HEK293T (cell line): Measurements from ENCODE around the gene RPTOR.

Experiments
- ARNT ChIP-seq: fragments of 450-650 bp; IDR thresholded peaks from 2 replicates; pipeline ENCODE4 v1.6.1; 2017; ENCODE audit warnings: mild to moderate bottlenecking
- BHLHE40 ChIP-seq: fragments of 450-650 bp; IDR thresholded peaks from 2 replicates; pipeline ENCODE4 v1.6.1; 2016; ENCODE audit warnings: mild to moderate bottlenecking, moderate library complexity, borderline replicate concordance
- ELF4 ChIP-seq: fragments of 450-650 bp; IDR thresholded peaks from 2 replicates; pipeline ENCODE4 v1.6.1; 2017; ENCODE audit warnings: antibody characterized with exemption
- FOXA1 ChIP-seq: fragments of 450-650 bp; IDR thresholded peaks from 2 replicates; pipeline ENCODE4 v1.6.1; 2016; ENCODE audit warnings: mild to moderate bottlenecking
- FOXK2 ChIP-seq: fragments of 450-650 bp; IDR thresholded peaks from 2 replicates; pipeline ENCODE4 v1.6.1; 2016; ENCODE audit warnings: mild to moderate bottlenecking
- FOXM1 ChIP-seq: fragments of 450-650 bp; IDR thresholded peaks from 2 replicates; pipeline ENCODE4 v1.6.1; 2017; ENCODE audit warnings: mild to moderate bottlenecking, borderline replicate concordance
- HDGF ChIP-seq: fragments of 450-650 bp; IDR thresholded peaks from 2 replicates; pipeline ENCODE4 v1.6.1; 2017; ENCODE audit warnings: antibody characterized with exemption, borderline replicate concordance
- L3MBTL2 ChIP-seq: fragments of 450-650 bp; conservative IDR thresholded peaks from 2 replicates; pipeline ENCODE4 v1.6.1; 2016; ENCODE audit warnings: mild to moderate bottlenecking
- LEF1 ChIP-seq: fragments of 450-650 bp; IDR thresholded peaks from 2 replicates; pipeline ENCODE4 v1.6.1; 2017; ENCODE audit warnings: mild to moderate bottlenecking, borderline replicate concordance
- SP1 ChIP-seq: fragments of 450-650 bp; IDR thresholded peaks from 2 replicates; pipeline ENCODE4 v1.6.1; 2017
- SUZ12 ChIP-seq: fragments of 450-650 bp; IDR thresholded peaks from 2 replicates; pipeline ENCODE4 v1.6.1; 2016; ENCODE audit warnings: mild to moderate bottlenecking
- TARDBP ChIP-seq: fragments of 450-650 bp; IDR thresholded peaks from 2 replicates; pipeline ENCODE4 v1.6.1; 2016
- ZNF384 ChIP-seq: fragments of 450-650 bp; IDR thresholded peaks from 2 replicates; pipeline ENCODE4 v1.6.1; 2016
- TF ChIP-seq, protein P1 (sequence below): fragments of 450-650 bp; IDR thresholded peaks from 2 replicates; pipeline ENCODE4 v1.6.1; 2016

DNA sequence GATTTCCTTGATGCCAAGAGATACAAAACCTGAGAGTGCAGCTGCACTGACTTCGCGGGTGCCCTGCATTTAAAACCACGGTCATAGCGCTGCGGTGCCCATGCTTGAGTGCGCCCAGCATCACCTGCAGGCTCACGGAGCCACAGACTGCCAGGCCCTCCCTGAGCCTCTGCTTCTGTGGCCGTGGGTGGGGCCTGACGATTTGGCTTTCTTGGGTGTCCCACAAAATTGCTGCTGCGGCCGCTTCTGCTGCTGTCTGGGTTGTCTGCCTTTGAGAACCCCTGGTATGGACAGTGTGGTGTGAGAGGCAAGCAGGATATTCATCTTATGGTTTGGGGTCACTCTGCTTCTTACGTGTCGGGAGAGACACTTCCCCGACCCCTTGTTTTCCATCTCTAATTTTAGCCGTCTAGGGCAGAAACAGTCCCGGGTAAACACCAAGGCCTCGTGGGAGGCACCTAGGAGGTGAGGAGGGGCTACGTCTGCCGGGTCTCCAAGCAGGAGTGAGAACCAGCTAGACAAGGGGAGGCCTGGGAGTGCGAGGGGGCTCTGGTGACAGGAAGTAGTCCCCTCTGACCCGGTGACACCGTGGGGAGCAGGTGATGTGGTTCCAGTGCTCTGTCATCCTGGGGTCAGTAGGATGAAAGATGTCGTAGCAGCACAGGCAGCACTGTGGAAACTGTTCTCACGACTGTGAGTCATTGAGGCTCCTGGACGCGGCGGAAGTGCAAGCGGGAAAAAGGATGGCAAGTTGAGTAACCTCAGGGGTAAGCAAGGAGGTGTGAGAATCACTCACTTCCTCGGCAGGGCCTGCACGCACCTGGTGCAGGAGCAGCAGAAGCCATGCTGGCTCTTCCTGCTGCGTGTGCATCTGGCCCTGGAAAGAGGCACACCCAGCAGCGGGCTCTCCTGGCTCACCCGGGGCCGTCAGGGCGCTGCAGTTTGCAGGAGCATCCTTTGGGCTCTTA, 176.3 kb downstream of the RPTOR start:
- no peak for TF ChIP-seq FOXM1
- no peak for TF ChIP-seq LEF1
- TF ChIP-seq, protein P1, sequence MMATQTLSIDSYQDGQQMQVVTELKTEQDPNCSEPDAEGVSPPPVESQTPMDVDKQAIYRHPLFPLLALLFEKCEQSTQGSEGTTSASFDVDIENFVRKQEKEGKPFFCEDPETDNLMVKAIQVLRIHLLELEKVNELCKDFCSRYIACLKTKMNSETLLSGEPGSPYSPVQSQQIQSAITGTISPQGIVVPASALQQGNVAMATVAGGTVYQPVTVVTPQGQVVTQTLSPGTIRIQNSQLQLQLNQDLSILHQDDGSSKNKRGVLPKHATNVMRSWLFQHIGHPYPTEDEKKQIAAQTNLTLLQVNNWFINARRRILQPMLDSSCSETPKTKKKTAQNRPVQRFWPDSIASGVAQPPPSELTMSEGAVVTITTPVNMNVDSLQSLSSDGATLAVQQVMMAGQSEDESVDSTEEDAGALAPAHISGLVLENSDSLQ, result no peak
- TF ChIP-seq FOXA1, result no peak
- no peak for TF ChIP-seq SP1
- no peak for TF ChIP-seq ZNF384
- TF ChIP-seq BHLHE40, result no peak
- no peak for TF ChIP-seq L3MBTL2
- no peak for TF ChIP-seq ELF4
- no peak for TF ChIP-seq SUZ12
- no peak for TF ChIP-seq TARDBP
- no peak for TF ChIP-seq FOXK2
- no peak for TF ChIP-seq ARNT
- no peak for TF ChIP-seq HDGF
